Glutamatergic neuron (in vitro differentiated cells): Measurements from ENCODE around the gene CARMIL1. TPM values are rescaled to one million over a fixed set of nuclear protein-coding genes. Genes with fewer than 3 reads are reported as not detected.
A peak's percentile ranks its signal among the peaks of the same experiment; 100 is the strongest.

Source experiments
- DNase-seq: peaks from one replicate; pipeline ENCODE4 v3.0.0; 2022
- H3K27ac Mint-ChIP-seq: one replicate; pipeline ENCODE4 v1.8.0; 2020; ENCODE audit warnings: mild to moderate bottlenecking, mixed read lengths, inconsistent platforms; ENCODE audit not compliant: unreplicated experiment
- H3K27me3 Mint-ChIP-seq: one replicate; pipeline ENCODE4 v1.8.0; 2020; ENCODE audit warnings: mild to moderate bottlenecking, moderate library complexity, mixed read lengths, inconsistent platforms; ENCODE audit not compliant: unreplicated experiment
- H3K36me3 Mint-ChIP-seq: one replicate; pipeline ENCODE4 v1.8.0; 2020; ENCODE audit warnings: mild to moderate bottlenecking, mixed read lengths, inconsistent platforms; ENCODE audit not compliant: unreplicated experiment
- H3K4me1 Mint-ChIP-seq: one replicate; pipeline ENCODE4 v1.8.0; 2020; ENCODE audit warnings: mild to moderate bottlenecking, low read depth, mixed read lengths, inconsistent platforms; ENCODE audit not compliant: unreplicated experiment
- H3K4me3 Mint-ChIP-seq: one replicate; pipeline ENCODE4 v1.8.0; 2020; ENCODE audit warnings: mild to moderate bottlenecking, mixed read lengths, inconsistent platforms; ENCODE audit not compliant: unreplicated experiment
- H3K9me3 Mint-ChIP-seq: one replicate; pipeline ENCODE4 v1.8.0; 2020; ENCODE audit warnings: mild to moderate bottlenecking, moderate library complexity, mixed read lengths, inconsistent platforms; ENCODE audit not compliant: unreplicated experiment
- CTCF ChIP-seq: fragments of 200-600 bp; sonication (generic); IDR thresholded peaks from one replicate; pipeline ENCODE4 v1.5.0; 2021; ENCODE audit not compliant: partially characterized antibody, unreplicated experiment
- total RNA-seq: library from RNA; stranded (reverse); fragmentation: NEBNext Ultra II Directional; extraction: Animal tissue kit (Norgen Biotek cat#: 25700); gene quantifications from one replicate; pipeline ENCODE4 v1.2.1, GENCODE V29; 2021; ENCODE audit not compliant: unreplicated experiment

Gene CARMIL1
- total RNA-seq, 1 donor from 2014 or later = 4.8 TPM

GRCh38 chr6:25249133-25249532 is 30.0 kb upstream of the CARMIL1 start:
- H3K4me3 Mint-ChIP-seq = no peak overlapping the region
- no peak for DNase-seq
- H3K27me3 Mint-ChIP-seq = no peaks in the 10 kb centered on the region
- H3K9me3 Mint-ChIP-seq = no peaks in the 10 kb centered on the region
- TF ChIP-seq CTCF = no peak
- H3K4me1 Mint-ChIP-seq = peaks cover 4% of the 10 kb centered on the region
- H3K36me3 Mint-ChIP-seq = no peaks in the 10 kb centered on the region
- H3K27ac Mint-ChIP-seq = no peak overlapping the region

GRCh38 chr6:25250878-25251277 is 28.3 kb upstream of the CARMIL1 start:
- Mint-ChIP-seq H3K9me3 (no peaks in the 10 kb centered on the region), H3K27me3 (no peaks in the 10 kb centered on the region), H3K4me3 (no peak overlapping the region), H3K27ac (no peak overlapping the region), H3K36me3 (no peaks in the 10 kb centered on the region), H3K4me1 (peaks cover 4% of the 10 kb centered on the region)
- DNase-seq = no peak
- TF ChIP-seq CTCF = no peak

- Mint-ChIP-seq H3K9me3 (no peaks in the 10 kb centered on the region), H3K36me3 (no peaks in the 10 kb centered on the region), H3K27ac (peak overlapping the region; percentile 45), H3K27me3 (no peaks in the 10 kb centered on the region), H3K4me1 (peaks cover 4% of the 10 kb centered on the region), H3K4me3 (no peak overlapping the region)
- DNase-seq = no peak
- TF ChIP-seq CTCF = no peak
These were observed 27.7 kb upstream of the CARMIL1 start for GRCh38 chr6:25251426-25251825.

- no peak for DNase-seq
- Mint-ChIP-seq H3K4me3 (no peak overlapping the region), H3K9me3 (peaks cover 2% of the 10 kb centered on the region), H3K27ac (no peak overlapping the region), H3K36me3 (no peaks in the 10 kb centered on the region), H3K27me3 (no peaks in the 10 kb centered on the region), H3K4me1 (peaks cover 14% of the 10 kb centered on the region)
- no peak for TF ChIP-seq CTCF
These were observed 25.8 kb upstream of the CARMIL1 start for GRCh38 chr6:25253351-25253750.

- Mint-ChIP-seq H3K9me3 (peaks cover 2% of the 10 kb centered on the region), H3K4me3 (no peak overlapping the region), H3K27me3 (no peaks in the 10 kb centered on the region), H3K36me3 (no peaks in the 10 kb centered on the region), H3K27ac (no peak overlapping the region), H3K4me1 (peaks cover 14% of the 10 kb centered on the region)
- DNase-seq = no peak
- TF ChIP-seq CTCF = no peak
These were observed 24.5 kb upstream of the CARMIL1 start for GRCh38 chr6:25254671-25255070.
